Stimulated activated CD8-positive, alpha-beta memory T cell treated with anti-CD3 and anti-CD28 coated beads, Interleukin-15, amount 100 ng/mL, for 48 hours (primary cell): Measurements from ENCODE around the gene GPC1.
A peak's percentile ranks its signal among the peaks of the same experiment; 100 is the strongest.

Experiments used
- DNase-seq, 2 donors: peaks; one replicate each; pipeline ENCODE4 v3.0.0-alpha.2; 2020; ENCODE audit warnings: low read depth in 2 of 2

The GPC1 gene

GRCh38 chr2:240513549-240514287, 78.3 kb downstream of the GPC1 start:
- peak; percentile 70 to 71 for DNase-seq

DNA sequence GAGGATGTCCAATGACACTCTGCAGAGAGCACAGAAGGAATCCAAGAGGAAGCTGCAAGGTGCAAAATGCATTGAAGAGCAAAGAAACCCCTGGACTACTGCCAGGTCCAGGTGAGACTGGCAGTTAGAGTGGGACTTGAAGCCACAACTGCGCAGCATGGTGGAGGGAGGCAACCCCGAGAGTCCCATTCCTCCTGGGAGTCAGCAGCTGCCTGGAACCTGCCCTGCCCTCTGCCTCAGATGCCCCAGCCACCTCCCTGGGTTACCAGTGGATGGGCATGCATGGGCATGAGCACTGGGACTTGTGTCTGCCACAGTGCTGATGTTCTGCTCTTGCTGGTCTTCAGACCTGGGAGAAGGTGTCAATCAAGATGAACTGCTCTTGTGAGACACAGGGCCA, 79.2 kb downstream of the GPC1 start:
- DNase-seq: no peak

- DNase-seq: no peak
These were observed 81.9 kb downstream of the GPC1 start for GRCh38 chr2:240517342-240517741.
